HS-27A (cell line): ENCODE data around the gene MAP7D2.
A peak's percentile ranks its signal among the peaks of the same experiment; 100 is the strongest.

ENCODE experiments used
- DNase-seq: peaks from one replicate; pipeline ENCODE4 v3.0.0-alpha.2; 2012; ENCODE audit warnings: low read depth, missing footprints

The MAP7D2 gene

DNA sequence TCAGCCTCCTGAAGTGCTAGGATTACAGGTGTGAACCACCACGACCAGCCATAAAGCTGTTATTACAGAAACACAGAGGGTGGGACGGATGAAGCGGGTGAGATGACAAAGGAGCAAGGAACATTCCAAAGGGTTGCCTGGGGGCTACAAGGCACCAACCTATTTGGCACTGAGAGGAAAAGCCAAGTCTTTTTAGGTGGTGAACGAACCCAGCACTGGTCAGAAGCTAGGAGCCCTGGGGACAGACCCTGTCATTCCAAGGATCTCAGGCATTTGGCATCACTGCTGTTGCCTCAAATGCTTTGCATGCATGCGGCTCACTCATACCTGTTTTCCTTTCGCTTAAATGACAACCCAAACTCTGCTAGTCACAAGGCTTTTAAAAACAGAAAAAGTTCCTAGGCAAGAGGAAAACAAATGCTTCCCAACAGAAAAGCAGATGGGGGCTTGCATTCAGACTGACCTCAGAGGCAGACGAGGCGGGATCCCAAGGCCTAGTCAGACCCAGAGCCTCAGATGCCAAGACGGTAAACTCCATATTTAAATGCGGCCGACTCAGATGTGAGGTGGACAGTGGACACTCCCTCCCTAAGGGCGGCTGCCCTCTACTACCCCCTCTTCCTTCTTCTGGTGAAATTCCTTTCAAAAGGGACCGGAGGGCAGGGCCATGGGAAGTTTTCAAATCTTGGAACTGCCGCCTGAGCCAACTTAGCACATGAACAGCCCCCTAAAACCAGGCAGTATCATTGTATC lies 4.5 kb downstream of the MAP7D2 start:
- no peak for DNase-seq

DNA sequence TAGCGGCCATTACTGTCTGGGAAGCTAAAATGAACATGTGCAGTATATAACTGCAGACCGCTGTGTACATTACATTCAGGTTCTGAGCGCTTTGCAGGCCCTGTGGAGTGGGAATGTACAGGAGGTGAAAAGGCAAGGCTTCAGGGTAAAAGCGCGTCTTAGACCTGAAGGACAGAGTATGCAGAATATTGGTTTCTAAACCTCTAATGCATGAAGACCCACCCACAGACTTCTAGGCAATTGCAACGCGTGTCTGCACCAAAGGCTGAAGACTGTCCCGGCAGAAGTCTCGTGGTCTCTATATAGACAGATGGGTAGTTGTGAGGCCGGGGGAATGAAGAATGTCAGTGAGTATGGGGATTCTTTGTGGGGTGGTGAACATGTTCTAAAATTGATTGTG lies 5.4 kb downstream of the MAP7D2 start:
- DNase-seq, result no peak

DNA sequence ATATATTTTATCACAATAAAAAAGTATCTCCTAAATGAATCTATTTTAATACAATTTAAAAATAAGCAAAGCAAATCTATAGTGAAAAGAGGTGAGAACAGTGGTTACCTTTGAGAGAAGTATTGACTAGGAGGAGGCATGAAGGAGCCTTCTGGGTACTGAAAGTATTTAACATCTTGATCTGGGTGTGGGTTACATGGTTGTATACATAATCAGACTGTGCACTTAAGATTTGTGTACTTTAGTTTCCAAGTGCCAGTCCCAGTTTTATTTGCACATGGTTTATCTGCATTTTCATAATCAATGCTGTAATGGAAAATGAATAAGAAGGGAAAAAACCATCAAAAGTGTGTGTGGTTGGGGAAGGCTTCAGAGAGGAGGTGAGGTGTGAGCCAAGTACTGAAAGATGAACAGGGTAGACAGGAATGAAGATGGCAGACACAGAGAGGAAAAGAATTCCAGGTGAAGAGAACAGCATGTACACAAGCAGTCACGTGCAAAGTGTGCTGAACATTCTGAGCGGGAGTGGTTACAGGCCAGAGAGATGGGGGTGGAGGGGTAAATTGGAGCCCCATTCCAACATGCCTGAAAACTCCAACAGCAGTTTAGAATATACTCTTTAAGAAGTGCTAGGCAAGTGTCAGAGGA lies 14.6 kb downstream of the MAP7D2 start:
- no peak for DNase-seq

DNA sequence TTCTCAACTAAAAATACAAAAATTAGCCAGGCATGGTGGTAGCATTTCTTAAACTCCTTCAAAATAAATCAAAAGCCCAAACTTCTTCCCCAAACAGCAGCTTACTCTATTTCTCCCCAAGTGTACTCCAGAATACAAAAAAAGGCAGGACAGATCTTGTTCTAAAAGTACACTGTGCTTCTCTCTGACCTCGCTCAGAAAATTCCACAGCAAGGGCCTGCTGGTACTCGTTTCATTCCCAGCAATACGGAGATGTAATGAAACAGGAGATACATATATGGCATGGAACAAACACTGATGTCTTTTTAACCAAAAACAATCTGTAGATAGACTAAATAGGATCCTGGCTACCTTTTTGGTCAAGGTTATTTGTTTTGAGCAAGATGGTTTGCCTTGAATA lies 25.2 kb downstream of the MAP7D2 start:
- no peak for DNase-seq

DNA sequence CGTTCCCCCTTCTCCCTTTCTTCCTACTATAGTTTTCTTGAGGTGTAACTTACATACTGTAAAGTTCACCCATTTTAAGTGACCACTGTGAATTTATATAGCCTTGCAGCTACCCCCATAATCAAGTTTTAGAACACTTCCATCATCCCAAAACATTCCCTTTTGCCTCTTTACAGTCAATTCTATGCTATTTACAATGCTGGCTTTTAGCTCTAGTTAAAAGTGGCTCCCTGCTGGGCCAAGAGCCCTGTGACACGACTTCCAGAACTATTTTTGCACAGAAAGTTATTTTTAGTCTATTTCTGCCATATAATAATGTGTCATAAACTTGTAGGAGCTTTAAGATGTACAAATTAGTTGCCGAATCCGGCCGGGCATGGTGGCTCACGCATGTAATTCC lies 26.9 kb downstream of the MAP7D2 start:
- DNase-seq, result no peak

DNA sequence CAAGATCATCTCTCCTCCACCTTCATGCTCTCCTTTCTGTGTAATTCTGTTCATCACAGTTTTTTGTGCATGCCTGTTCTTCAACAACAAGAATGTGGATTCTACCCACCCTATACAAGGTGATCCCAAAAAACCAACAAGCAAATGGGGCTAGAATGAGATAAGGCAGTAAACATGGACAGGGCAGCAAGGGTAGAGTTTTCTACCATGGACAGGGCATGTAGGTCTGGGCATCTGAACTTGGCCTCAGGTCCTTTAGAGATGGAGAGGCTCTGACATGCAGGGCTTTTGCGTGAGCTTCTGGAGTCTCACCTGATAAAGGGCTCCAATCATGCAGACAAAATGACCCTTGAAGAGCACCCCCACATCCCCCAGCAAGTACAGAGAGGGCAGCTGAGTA lies 36.4 kb downstream of the MAP7D2 start:
- no peak for DNase-seq

DNA sequence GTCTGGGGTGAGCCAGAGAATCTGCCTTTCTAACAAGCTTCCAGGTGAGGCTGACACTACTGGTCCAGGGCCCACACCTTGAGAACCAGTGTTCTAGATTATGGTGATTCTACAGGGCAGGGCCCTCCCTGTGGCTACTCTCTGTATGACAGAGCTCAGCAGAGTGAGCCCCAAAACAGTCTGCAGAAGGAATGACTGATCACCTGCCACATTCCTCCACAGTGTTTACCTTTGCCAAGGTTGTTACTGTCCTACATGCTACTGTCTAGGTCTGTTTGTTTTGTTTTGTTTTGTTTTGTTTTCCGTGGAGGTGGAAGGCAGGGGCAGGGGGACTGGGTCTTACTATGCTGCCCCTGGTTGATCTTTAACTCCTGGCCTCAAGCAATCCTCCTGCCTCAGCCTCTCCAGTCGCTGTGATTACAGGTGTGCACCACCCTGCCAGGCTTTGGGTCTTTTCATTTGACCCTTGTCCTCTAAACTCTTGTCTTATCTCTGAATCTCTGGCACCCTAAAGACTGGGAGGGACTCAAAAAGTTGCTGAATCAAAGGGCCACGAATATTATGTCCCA lies 45.1 kb downstream of the MAP7D2 start:
- no peak for DNase-seq

DNA sequence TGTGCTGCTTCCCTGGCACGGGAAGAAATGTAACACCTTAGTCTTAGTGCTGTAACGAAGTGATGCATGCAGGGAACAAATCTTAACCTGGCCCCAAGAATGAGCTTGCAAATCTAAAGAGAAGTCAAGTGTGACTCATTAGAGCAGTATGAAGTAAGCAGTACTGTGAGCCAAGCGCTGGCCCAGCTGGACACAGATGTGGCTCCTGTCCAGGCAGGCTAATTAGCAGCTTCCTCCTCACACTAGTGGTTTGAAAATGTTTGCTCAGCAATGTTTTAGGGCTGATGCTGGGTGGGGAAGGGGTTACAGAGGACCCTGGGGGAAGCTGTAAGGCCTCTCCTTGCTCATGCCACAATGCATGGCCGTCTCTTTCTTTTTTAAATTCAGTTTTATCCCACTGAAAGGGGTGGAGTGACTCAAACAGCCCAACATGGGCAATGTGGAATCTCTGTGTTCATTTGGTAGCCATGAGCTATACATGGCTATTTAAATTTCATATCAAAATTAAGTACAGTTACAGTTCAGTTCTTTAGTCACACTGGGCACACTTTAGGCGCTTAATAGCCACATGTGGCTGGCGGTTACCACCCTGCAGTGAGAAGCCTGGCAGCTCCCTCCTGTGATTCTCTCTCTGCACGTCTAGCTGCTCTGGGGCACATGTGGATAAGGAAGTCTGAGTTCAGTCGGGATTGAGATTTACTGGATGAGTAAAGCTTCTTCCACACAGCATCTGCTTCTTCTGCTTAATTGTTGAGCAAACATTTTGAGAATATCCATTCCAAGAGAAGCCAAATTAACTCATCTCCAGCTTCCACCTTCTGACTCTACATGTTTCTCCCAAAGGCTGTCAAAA lies 48.8 kb downstream of the MAP7D2 start:
- DNase-seq, result peak; percentile 24

DNA sequence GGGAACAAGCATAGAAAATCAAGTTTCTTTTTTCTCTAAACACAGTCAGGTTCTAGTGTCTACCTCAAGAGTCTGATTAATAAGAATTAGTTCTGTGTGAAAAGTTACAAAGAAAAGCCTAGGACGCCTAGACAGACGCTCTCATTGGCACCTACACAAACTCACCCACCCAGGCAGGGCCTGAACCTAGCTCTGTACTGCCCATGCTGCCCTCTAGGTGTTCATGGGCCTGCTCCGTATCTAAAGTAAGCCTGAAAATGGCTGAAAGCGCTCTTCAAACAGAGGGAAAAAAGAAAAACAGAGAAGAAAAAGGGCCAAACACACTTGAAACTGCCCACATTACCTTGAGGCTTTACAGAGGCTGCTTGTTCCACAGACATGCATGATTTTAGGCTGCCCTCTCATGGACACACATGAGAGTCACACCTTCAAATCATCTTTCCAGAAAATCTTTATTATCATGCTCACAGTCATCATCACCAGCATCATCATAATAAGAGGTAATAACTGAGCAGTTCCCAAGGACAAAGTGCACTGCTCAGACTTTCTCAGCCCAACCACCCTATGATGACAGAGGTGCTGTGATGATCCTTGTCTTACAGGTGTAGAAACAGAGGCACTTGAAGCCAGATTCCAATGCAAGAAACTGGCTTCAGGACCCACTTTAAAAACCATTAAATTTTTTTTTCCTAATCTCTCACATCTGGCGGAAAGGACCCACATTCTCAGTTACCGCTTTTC lies 49.6 kb downstream of the MAP7D2 start:
- no peak for DNase-seq

DNA sequence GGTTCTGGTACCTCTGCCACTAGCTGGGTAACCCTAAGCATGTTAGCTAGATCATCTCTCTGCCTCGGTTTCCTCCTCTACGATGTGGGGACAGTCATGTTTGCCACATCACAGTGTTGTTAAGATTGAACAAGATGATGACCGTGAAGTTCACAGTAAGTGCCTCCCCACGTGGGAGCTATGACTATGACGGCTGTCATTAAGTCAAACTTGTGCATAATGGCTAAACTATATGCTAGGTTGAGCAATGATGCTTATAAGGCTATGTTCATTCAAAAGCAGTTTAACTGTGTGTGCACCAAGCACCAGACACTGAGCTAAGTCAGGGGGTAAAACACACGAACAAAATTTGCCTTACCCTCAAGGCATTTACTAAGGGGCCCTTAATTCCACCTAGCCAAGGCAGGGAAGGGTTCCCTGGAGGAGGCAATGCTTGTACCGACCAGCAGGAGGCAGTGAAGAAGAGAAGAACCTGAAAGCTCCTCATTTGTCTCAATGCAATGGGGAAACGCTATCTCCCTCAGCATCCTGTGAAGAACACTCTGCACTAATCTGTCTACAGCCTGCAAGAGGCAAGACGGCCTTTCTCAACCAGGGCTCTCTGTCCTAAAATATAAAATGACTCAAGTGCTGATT lies 52.9 kb downstream of the MAP7D2 start:
- no peak for DNase-seq

DNA sequence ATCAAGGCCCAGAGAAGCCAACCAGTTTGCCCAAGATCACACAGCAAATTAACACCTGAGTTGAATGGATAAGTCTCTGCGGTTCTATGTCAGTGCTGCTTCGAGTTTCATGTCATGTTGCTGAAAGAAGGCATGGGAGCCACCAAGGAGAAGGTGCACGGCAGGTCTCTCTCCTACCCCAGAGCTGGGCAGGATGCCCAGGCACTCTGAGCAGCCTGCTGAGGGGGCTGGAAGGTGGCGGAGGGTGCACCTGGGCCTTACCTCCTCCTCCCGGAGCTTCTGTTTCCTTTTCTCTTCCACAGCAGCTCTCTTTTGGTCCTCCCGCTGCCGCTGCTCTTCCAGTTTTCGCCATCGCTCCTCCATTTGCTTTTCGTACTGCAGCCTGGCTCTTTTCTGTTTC lies 53.6 kb downstream of the MAP7D2 start:
- no peak for DNase-seq

DNA sequence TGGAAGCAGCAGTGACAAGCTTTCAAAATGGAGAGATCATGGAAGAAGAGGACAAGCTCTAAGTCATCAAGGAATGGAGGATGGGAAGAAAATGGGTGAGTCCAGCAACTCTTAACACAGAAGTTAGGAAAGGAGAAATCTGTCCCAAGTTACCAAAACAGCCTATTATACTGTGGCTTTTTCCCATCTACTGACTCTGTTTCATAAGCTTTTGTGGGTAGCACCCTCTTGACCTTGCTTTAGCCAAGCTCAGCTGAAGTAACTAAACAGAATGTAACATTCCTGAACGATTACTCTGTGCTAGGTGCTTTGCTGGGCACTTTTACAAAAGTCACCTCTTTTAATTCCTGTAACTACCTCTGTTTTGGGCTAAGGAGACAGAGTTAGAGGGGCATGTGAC lies 54.9 kb downstream of the MAP7D2 start:
- DNase-seq, result no peak

DNA sequence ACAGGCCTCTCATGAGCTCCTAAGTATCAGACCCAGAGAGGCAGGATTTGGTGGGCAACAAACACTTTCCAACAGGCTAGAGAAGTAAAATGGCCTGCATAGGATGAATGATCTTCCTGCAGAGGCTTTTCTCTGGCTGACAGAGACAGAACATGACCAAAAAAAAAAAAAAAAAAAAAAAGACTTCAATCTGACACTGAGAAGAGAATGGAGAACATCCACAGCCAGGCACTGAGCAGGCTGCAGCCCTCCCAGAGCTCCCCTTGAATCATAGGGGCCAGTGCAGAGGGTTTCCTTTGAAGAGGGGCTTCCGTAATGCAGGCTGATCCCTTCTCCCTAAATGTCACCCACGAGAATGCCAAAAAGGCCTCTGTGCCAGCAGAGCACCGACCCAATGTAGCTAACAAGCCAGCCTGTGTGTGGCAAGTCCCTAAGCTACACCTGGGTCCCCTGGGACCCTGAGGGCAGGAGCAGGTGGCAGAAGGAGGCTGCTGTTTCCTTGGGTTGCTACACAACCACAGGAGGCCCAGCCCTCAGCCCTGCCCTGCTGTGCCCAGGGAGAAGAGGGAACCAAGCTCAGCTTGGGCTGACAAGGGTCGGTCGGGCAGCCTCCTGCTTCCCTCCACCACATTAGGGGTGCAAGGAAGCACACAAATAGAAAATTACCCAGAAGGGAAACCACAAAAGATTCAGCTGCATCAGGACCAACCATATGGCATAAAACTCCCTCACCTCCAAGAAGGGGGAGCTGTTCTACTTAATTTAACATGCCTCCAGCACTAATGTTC lies 55.6 kb downstream of the MAP7D2 start:
- no peak for DNase-seq

DNA sequence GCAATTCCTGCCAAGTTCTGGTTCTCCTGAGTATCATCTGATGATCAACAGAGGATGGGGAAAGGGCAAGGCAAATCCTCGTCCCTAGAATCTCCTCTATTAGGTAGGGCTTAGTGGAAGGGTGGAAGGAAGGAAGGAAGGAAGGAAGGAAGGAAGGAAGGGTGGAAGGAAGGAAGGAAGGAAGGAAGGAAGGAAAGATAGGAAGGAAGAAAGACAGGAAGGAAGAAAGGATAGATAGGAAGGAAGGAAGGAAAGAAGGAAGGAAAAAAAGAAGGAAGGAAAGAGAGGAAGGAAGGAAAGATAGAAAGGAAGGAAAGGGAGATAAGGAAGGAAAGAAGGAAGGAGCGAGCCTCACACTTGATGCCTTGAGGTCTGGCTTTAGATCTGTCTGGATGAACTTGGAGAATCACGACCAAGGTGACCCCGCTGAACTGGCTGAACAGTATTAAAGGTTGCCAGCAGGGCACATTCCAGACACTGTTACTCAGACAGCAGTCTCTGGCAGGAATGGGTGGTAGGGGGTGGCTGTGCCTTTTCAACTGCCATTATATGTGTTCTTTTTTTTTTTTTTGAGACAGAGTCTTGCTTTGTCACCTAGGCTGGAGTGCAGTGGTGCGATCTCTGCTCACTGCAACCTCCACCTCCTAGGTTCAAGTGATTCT lies 57.1 kb downstream of the MAP7D2 start:
- no peak for DNase-seq

DNA sequence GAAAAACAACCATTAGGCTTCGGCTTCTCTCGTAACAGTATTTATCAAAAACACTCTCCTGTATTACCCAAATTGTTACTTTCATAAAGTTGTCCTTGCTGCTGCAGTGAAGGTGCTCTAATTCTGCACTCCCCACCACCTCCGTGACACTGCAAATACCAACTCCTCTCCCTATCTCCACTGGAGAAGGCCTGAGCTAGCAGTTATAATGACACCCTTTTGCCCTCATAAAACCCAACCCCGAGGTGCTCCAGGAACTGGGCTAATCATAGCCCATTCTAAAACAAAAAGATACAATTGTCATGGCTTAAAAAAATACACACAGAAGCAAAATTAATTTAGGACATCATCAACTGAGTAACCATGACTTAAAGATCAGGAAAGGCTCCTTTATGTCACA lies 59.2 kb downstream of the MAP7D2 start:
- DNase-seq, result no peak

DNA sequence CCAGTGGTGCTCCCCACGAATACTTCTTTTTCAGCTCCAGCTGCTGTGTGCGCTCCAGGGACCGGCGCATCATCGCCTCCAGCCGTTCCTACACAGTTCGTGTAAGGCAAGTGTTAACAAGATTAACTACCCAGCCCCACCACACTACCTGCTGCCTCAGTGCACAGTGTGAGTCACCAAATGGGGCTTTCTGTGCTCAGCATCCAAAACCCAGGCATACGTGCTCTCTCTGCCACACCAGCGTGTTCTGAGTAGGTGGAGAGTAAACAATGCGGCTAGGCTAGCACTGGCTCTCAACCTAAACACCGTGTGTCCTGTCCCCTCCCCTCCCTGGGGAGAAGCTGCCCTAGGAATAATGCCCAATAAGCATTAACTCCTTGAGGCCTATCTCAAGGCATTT lies 60.0 kb downstream of the MAP7D2 start:
- no peak for DNase-seq

DNA sequence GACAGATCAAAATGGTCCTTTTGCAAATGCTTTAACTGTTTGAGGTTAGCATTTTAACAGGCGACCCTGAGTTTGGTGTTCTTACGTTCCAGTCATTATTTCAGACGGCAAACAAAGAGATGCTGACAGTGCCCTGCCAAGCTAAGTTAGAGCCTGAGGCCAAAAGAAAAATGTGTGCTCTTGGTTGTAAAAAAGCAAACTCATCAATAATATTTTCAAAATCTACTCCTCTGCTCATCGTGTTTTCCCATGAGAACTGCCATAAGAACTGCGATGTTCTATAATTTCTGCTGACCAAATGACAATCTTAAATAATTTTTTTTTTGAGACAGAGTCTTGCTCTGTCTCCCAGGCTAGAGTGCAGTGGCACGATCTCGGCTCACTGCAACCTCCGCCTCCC lies 63.2 kb downstream of the MAP7D2 start:
- DNase-seq, result no peak

DNA sequence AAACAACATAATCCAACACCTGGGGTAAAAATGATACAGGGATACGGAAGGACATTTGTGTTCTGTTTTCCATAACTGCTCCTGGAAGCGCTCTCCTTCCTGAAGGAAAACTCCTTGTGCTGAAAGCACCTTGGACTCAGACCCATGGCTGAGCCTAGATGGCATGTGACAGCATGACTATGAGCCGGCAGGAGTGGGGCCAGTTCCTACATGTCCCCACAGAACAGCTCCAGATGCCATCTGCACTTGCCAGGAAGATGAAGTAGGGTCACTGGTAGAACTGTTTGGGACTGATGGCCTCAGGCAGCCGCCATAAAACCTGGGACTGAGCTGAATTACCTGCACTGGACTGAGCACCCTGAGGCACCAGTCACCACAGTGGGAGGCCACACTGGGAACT lies 69.8 kb downstream of the MAP7D2 start:
- no peak for DNase-seq

DNA sequence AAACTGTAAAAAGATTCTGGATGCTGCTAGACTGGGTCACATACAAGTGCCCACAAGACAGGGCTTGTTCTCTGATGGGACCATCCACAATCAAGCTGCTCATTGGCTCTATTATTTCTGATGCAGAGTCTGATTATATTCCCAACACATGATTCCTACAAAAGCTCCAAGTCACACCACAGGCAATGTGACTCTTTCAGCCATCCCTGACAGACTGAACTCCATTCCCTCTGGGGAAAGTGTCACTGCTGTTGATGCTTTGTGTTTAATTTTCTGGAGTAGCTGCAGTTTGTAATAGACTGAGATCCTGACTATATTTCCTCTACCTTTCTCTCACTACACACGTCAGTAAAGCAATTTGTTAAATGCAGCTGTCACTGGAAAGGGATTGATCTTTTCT lies 70.5 kb downstream of the MAP7D2 start:
- DNase-seq, result no peak

DNA sequence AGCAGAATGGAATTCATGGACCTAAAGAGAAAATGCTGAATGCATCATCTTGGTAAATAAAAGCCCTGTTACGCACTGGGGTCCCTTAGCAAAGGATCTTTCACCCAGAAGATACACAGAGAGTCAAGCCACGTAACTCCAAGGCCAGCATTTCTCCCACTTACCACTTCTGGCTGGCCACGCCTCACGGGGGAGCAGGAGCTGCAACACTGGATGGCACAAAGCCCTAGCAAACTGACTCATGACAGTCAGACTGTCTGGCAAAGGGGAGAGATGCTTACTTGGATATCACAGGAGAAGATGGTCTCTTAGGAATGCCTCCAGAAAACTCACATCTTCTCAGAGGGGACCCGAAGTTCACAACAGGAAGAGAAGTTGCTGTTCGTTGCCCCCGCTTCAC lies 74.5 kb downstream of the MAP7D2 start:
- DNase-seq, result no peak
